ENCODE results near the gene ZFP30. TPM values are rescaled to one million over a fixed set of nuclear protein-coding genes. Genes with fewer than 3 reads are reported as not detected.

ZFP30 gene
- total and polyA plus RNA-seq, 2 of the 13 experiments (the other 11 are each of a cell fraction or from before 2014, with no cell fraction given): 3.4 to 19.2 TPM

DNA sequence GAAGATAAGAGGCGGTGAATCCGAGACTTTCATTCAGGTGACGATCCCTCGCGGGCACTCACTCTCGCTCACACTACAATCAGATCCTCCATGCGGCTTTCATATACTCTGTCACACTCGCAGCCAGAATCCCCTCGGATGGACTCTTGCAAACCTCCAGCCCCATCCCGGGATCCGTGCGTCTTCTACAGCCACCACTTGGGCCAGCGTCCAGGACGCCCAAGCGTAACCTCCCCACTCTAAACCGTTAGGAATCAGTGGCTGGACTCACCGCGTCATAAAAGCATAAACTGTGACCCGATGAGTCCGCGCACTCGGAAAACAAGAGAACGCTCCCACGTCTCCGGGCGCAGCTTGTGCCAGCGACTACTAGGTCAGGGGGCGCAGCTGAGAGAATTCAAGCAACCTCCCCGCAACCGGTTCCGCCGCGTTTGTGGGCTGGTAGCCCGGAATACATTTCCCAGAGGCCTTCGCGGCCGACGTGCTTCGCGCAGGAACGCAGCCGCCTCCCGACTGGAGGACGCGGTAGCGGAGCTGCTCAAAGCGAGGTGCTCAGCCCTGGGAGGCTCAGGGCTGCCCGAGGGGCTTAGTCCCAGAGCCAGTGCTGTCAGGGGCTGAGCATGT lies 36.7 kb upstream of the ZFP30 start (continued):
- TF ChIP-seq MNT (IDR thresholded peaks at IDR 0.05) (no peak), ZNF772 (CRISPR knock-in tag; IDR thresholded peaks at IDR 0.05) (peak; percentile 76; the same call in 1 of the 2 replicates), RBFOX2 (IDR thresholded peaks at IDR 0.05; ENCODE audit: low read depth, low read length) (peak; percentile 85), ARNTL (CRISPR knock-in tag; IDR thresholded peaks at IDR 0.05) (no peak), CSRNP1 (CRISPR knock-in tag; IDR thresholded peaks at IDR 0.05) (peak; percentile 25; the same call in 1 of the 2 replicates), ZFP36L1 (CRISPR knock-in tag; IDR thresholded peaks at IDR 0.05) (no peak), WIZ (CRISPR knock-in tag; IDR thresholded peaks at IDR 0.05) (no peak; the same call in 1 of the 2 replicates), ZFAT (CRISPR knock-in tag; conservative IDR thresholded peaks at IDR 0.05) (no peak), SALL2 (CRISPR knock-in tag; IDR thresholded peaks at IDR 0.05) (no peak), HHEX (CRISPR knock-in tag; IDR thresholded peaks at IDR 0.05) (no peak), TERF1 (CRISPR knock-in tag; IDR thresholded peaks at IDR 0.05) (no peak), MIER2 (CRISPR knock-in tag; IDR thresholded peaks at IDR 0.05) (no peak; the same call in 1 of the 2 replicates), AGO1 (IDR thresholded peaks at IDR 0.05; ENCODE audit: low read depth, low read length, poor library complexity, severe bottlenecking) (no peak), SOX5 (CRISPR knock-in tag; IDR thresholded peaks at IDR 0.05; ENCODE audit: borderline replicate concordance) (peak; percentile 27; the same call in 1 of the 2 replicates), ZNF740 (CRISPR knock-in tag; IDR thresholded peaks at IDR 0.05) (no peak)
- TF ChIP-seq, protein P1, sequence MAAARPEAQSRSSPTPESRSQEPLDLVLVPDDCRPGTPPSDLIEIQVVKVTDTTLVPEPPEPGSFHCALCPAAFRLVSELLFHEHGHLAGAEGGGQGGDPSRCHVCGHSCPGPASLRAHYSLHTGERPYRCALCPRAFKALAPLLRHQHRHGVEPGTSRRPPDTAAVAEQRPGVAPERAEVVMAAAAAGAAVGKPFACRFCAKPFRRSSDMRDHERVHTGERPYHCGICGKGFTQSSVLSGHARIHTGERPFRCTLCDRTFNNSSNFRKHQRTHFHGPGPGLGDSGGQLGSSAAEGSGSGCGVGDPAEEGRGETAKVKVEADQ (CRISPR knock-in tag; IDR thresholded peaks at IDR 0.05; ENCODE audit: borderline replicate concordance): no peak; the same call in 1 of the 2 replicates
- TF ChIP-seq, protein P2, sequence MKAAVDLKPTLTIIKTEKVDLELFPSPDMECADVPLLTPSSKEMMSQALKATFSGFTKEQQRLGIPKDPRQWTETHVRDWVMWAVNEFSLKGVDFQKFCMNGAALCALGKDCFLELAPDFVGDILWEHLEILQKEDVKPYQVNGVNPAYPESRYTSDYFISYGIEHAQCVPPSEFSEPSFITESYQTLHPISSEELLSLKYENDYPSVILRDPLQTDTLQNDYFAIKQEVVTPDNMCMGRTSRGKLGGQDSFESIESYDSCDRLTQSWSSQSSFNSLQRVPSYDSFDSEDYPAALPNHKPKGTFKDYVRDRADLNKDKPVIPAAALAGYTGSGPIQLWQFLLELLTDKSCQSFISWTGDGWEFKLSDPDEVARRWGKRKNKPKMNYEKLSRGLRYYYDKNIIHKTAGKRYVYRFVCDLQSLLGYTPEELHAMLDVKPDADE (CRISPR knock-in tag; IDR thresholded peaks at IDR 0.05): no peak
